ENCODE data around the gene CCL2.

Gene CCL2

DNA sequence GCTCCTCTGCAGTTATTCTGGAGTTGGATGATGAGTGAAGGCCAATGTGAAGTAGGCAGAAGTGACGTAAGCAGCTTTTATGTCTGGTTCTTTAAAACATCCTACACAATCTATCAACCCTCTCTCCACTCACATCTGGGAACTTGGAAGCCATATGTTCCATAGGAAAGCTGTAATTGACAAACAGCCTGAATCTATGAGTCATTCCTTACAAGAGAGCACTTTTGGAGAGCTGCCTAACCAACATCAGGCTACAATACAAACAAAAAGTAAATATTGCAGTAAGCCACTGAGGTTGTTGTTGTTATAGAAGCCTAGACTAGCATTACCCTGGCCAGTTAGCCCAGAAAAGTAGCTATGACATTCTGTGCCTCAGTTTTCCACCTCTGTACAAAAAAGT is 20.8 kb downstream of the CCL2 start:
- DNase-seq: no peak

GRCh38 chr17:34276826-34277225 is 21.7 kb downstream of the CCL2 start:
- no peak for DNase-seq

GRCh38 chr17:34283571-34283970 is 28.5 kb downstream of the CCL2 start:
- no peak for DNase-seq

DNA sequence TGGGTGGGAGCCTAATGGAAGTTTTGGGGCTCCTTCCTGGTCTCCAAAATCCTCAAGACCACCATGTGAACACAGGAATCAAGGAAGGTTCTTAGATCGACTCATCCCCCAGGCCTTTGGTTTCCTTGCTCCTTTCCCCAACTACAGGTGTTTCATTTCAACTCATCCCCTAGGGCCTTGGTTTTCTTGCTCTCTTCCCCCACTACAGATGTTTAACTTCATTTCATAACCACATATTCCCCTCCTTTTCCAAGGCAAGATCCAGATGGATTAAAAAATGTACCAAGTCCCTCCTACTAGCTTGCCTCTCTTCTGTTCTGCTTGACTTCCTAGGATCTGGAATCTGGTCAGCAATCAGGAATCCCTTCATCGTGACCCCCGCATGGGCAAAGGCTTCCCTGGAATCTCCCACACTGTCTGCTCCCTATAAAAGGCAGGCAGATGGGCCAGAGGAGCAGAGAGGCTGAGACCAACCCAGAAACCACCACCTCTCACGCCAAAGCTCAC is 30.3 kb downstream of the CCL2 start, which contains the start of gene CCL11:
TSS of gene CCL11 (plus strand) at position 457 of the 507 bp plus-strand sequence. CDS start 67 bp downstream, outside the sequence.
- DNase-seq: no peak

DNA sequence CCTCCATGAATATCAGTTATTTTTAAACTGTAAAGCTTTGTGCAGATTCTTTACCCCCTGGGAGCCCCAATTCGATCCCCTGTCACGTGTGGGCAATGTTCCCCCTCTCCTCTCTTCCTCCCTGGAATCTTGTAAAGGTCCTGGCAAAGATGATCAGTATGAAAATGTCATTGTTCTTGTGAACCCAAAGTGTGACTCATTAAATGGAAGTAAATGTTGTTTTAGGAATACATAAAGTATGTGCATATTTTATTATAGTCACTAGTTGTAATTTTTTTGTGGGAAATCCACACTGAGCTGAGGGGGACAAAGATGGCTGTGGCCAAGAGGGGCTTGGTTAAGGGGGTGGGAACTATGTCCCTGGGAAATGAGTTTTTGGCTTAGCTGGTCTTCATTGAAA is 32.8 kb downstream of the CCL2 start:
- DNase-seq: no peak

- no peak for DNase-seq
These were observed 35.5 kb downstream of the CCL2 start for GRCh38 chr17:34290586-34290985.

- no peak for DNase-seq
These were observed 36.8 kb downstream of the CCL2 start for GRCh38 chr17:34291721-34292348.

DNA sequence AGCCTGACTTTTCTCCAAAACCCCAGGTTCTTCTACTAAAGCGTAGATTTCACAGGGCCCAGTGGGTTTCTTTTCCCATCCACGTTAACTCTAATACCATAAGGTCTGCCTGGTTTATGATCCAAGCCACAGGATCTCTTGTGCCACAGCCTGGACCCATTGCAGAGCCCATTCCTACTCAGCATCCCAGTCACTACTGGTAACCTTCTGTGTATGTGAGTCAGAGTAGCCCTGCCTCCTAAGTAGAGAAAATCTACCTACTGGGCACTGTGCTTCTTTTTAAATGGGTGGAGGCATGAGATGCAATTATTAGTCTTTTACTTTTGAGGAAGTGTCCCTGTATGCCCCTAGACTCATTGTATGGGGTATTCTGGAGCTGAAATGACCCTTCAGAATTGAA is 43.9 kb downstream of the CCL2 start:
- DNase-seq: no peak

GRCh38 chr17:34299956-34300577 is 45.0 kb downstream of the CCL2 start:
- no peak for DNase-seq

- DNase-seq: no peak
These were observed 45.7 kb downstream of the CCL2 start for GRCh38 chr17:34300652-34301370.

- DNase-seq: no peak
These were observed 46.9 kb downstream of the CCL2 start for GRCh38 chr17:34301986-34302385.

GRCh38 chr17:34302636-34303035 is 47.6 kb downstream of the CCL2 start:
- no peak for DNase-seq

- DNase-seq: no peak
These were observed 48.5 kb downstream of the CCL2 start for GRCh38 chr17:34303606-34304005.

- no peak for DNase-seq
These were observed 50.0 kb downstream of the CCL2 start for GRCh38 chr17:34305061-34305460.

DNA sequence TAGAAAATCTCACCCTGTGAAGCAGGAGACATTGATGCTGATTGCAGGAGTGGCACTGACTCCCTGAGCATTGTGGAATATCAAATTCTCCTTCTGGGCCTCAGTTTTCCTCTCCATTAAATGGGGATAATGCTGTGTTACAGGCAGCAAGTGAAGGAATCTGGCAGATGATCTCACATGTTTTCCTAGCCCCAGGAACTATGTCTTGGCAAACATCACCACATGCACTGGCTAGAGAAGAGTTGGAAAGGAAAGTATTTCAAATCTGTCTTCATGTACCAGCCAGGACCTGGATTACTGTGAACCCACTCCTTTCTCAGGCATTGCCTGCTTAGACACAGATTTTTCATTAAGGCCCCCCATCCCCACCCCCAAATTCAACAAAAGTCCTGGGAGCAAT is 50.5 kb downstream of the CCL2 start:
- DNase-seq: no peak

GRCh38 chr17:34306466-34306865 is 51.4 kb downstream of the CCL2 start:
- no peak for DNase-seq
